Suprapubic skin (tissue), 3 donors: Measurements from ENCODE around the gene DGKH.
"Not testable (repeated sequence)": the region's sequence is repeated elsewhere in the genome, so short reads cannot be mapped to it uniquely, and the experiment has no call there.

ENCODE experiments used
- POLR2A ChIP-seq, 2 donors: fragments of 450-650 bp; IDR thresholded peaks; one replicate each; pipeline ENCODE4 v1.6.1; 2017; ENCODE audit warnings: antibody characterized with exemption in 2 of 2, mild to moderate bottlenecking in 2 of 2, moderate library complexity in 2 of 2
- TF ChIP-seq, protein P1 (sequence below), 2 donors: fragments of 200-600 bp in 1 of 2; fragments of 450-650 bp in 1 of 2; sonication (generic) in 1 of 2; IDR thresholded peaks; one replicate each; pipeline ENCODE4 v1.5.1; 2016 to 2019; ENCODE audit warnings: antibody characterized with exemption in 2 of 2, mild to moderate bottlenecking in 1 of 2, moderate library complexity in 1 of 2

DNA sequence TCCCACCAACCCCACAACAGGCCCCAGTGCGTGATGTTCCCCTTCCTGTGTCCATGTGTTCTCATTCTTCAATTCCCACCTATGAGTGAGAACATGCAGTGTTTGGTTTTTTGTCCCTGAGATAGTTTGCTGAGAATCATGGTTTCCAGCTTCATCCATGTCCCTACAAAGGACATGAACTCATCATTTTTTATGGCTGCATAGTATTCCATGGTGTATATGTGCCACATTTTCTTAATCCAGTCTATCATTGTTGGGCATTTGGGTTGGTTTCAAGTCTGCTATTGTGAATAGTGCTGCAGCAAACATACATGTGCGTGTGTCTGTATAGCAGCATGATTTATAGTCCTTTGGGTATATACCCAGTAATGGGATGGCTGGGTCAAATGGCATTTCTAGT lies 92.6 kb downstream of the DGKH start:
- not testable (repeated sequence) for TF ChIP-seq POLR2A (IDR thresholded peaks at IDR 0.05)
- TF ChIP-seq, protein P1, sequence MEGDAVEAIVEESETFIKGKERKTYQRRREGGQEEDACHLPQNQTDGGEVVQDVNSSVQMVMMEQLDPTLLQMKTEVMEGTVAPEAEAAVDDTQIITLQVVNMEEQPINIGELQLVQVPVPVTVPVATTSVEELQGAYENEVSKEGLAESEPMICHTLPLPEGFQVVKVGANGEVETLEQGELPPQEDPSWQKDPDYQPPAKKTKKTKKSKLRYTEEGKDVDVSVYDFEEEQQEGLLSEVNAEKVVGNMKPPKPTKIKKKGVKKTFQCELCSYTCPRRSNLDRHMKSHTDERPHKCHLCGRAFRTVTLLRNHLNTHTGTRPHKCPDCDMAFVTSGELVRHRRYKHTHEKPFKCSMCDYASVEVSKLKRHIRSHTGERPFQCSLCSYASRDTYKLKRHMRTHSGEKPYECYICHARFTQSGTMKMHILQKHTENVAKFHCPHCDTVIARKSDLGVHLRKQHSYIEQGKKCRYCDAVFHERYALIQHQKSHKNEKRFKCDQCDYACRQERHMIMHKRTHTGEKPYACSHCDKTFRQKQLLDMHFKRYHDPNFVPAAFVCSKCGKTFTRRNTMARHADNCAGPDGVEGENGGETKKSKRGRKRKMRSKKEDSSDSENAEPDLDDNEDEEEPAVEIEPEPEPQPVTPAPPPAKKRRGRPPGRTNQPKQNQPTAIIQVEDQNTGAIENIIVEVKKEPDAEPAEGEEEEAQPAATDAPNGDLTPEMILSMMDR (IDR thresholded peaks at IDR 0.05), result not testable (repeated sequence)
